Muscle of leg (tissue), 16 donors: ENCODE measurements around the gene SLC9A3. TPM values are rescaled to one million over a fixed set of nuclear protein-coding genes. Genes with fewer than 3 reads are reported as not detected.

Source experiments
- DNase-seq: peaks from one replicate; pipeline ENCODE4 v3.0.0; 2013
- H3K27ac ChIP-seq: one replicate; pipeline ENCODE4 v1.5.1; 2013; ENCODE audit warnings: mild to moderate bottlenecking, low read length, control low read depth
- H3K27me3 ChIP-seq: one replicate; pipeline ENCODE4 v1.6.1; 2013; ENCODE audit warnings: low read length; ENCODE audit not compliant: control insufficient read depth, insufficient read depth
- H3K36me3 ChIP-seq: one replicate; pipeline ENCODE4 v1.6.1; 2013; ENCODE audit warnings: low read length; ENCODE audit not compliant: control insufficient read depth, insufficient read depth
- H3K4me1 ChIP-seq: one replicate; pipeline ENCODE4 v1.6.1; 2013; ENCODE audit warnings: low read length; ENCODE audit not compliant: control insufficient read depth, insufficient read depth
- H3K4me3 ChIP-seq: one replicate; pipeline ENCODE4 v1.5.1; 2013; ENCODE audit warnings: low read length, control low read depth
- H3K9me3 ChIP-seq: replicated peaks from 2 replicates; pipeline ENCODE4 v1.6.1; 2013; ENCODE audit warnings: low read depth, low read length; ENCODE audit not compliant: control insufficient read depth
- WGBS: methylation state at CpG from one replicate; pipeline ENCODE4 v1.1.5; 2013; ENCODE audit warnings: missing lambda C conversion rate; ENCODE audit not compliant: insufficient coverage; 5-methylcytosine and 5-hydroxymethylcytosine counted together
- long read RNA-seq, 11 donors: transcript quantifications; one replicate each; lab custom pipeline, GENCODE V29; 2026
- polyA plus RNA-seq, 8 donors: library from polyadenylated mRNA; unstranded; fragments of 120-200 nt; gene quantifications; one replicate each; pipeline versions ENCODE4 v1.2.1 to v1.2.3, GENCODE V29; 2013; ENCODE audit warnings: inconsistent platforms in 1 of 8, low replicate concordance in 1 of 8; ENCODE audit not compliant: insufficient read length in 8 of 8, insufficient read depth in 1 of 8
- total RNA-seq: library from RNA; stranded (reverse); fragments of 120-200 nt; gene quantifications from one replicate; pipeline ENCODE4 v1.2.4, GENCODE V29; 2013

The SLC9A3 gene
- total RNA-seq = 1.2 TPM
- 1 to 10 TPM; 2.1 to 8.2 (median 3.2) TPM for polyA plus RNA-seq
- long read RNA-seq, donor 1 = 0 reads
- long read RNA-seq, donor 2 = 0 reads
- long read RNA-seq, donor 3 = 0 reads
- long read RNA-seq, donor 4 = 0 reads
- long read RNA-seq, donor 5 = 0 reads
- long read RNA-seq, donor 6 = 0 reads
- long read RNA-seq, donor 7, partial matches to known transcripts = 5 of 5 reads
- long read RNA-seq, donor 7, other reads (novel, unspliced or antisense) = 0 of 5 reads
- long read RNA-seq, donor 8 = 0 reads
- long read RNA-seq, donor 9 = 0 reads
- long read RNA-seq, donor 10, partial matches to known transcripts = 10 of 10 reads
- long read RNA-seq, donor 10, other reads (novel, unspliced or antisense) = 0 of 10 reads
- long read RNA-seq, donor 11 = 0 reads

GRCh38 chr5:524234-524972 lies at the start of gene SLC9A3:
SLC9A3 (minus strand) TSS chr5:524449.
- no peak within 1 kb of the TSS for H3K4me3 ChIP-seq
- H3K36me3 ChIP-seq = no peaks in the 10 kb centered on the region
- peaks cover 7% of the 10 kb centered on the region for H3K4me1 ChIP-seq
- H3K27me3 ChIP-seq = peaks cover 88% of the 10 kb centered on the region
- no peaks in the 10 kb centered on the region for H3K9me3 ChIP-seq
- no peak for DNase-seq
- no peak within 1 kb of the TSS for H3K27ac ChIP-seq
- 2% methylated on average over 87 of the region's 89 CpGs for WGBS

GRCh38 chr5:573976-574375 lies 49.7 kb upstream of the SLC9A3 start:
- Histone ChIP-seq H3K4me1 (no peaks in the 10 kb centered on the region), H3K27me3 (peaks cover 19% of the 10 kb centered on the region), H3K36me3 (no peaks in the 10 kb centered on the region), H3K4me3 (no peak overlapping the region), H3K27ac (no peak overlapping the region), H3K9me3 (peaks cover 6% of the 10 kb centered on the region)
- no peak for DNase-seq
- WGBS = 19% methylated on average over 12 of the region's 16 CpGs

- peaks cover 27% of the 10 kb centered on the region for H3K27me3 ChIP-seq
- no peaks in the 10 kb centered on the region for H3K4me1 ChIP-seq
- no peak for DNase-seq
- no peak overlapping the region for H3K27ac ChIP-seq
- 90% methylated on average over 11 of the region's 12 CpGs for WGBS
- H3K4me3 ChIP-seq = no peak overlapping the region
- H3K36me3 ChIP-seq = no peaks in the 10 kb centered on the region
- peaks cover 6% of the 10 kb centered on the region for H3K9me3 ChIP-seq
Measured at GRCh38 chr5:573206-573605, 49.0 kb upstream of the SLC9A3 start.

GRCh38 chr5:572398-573019 lies 48.3 kb upstream of the SLC9A3 start:
- H3K9me3 ChIP-seq = peaks cover 6% of the 10 kb centered on the region

GRCh38 chr5:571791-572190 lies 47.5 kb upstream of the SLC9A3 start:
- no peaks in the 10 kb centered on the region for H3K4me1 ChIP-seq
- H3K36me3 ChIP-seq = no peaks in the 10 kb centered on the region
- H3K27me3 ChIP-seq = peaks cover 41% of the 10 kb centered on the region
- H3K9me3 ChIP-seq = peaks cover 7% of the 10 kb centered on the region
- H3K27ac ChIP-seq = no peak overlapping the region
- H3K4me3 ChIP-seq = no peak overlapping the region
- no peak for DNase-seq
- 87% methylated on average over 12 of the region's 13 CpGs for WGBS

More at GRCh38 chr5:572398-573019, 48.3 kb upstream of the SLC9A3 start:
- WGBS = 47% methylated on average over 6 of the region's 14 CpGs
- Histone ChIP-seq H3K36me3 (no peaks in the 10 kb centered on the region), H3K27me3 (peaks cover 34% of the 10 kb centered on the region), H3K4me1 (no peaks in the 10 kb centered on the region), H3K4me3 (no peak overlapping the region), H3K27ac (no peak overlapping the region)
- DNase-seq = no peak

GRCh38 chr5:570886-571285 lies 46.6 kb upstream of the SLC9A3 start:
- Histone ChIP-seq H3K27me3 (peaks cover 47% of the 10 kb centered on the region), H3K4me3 (no peak overlapping the region), H3K27ac (no peak overlapping the region), H3K4me1 (no peaks in the 10 kb centered on the region), H3K36me3 (no peaks in the 10 kb centered on the region), H3K9me3 (peaks cover 6% of the 10 kb centered on the region)
- no peak for DNase-seq
- 86% methylated on average over 5 of the region's 8 CpGs for WGBS

GRCh38 chr5:570446-570845 lies 46.2 kb upstream of the SLC9A3 start:
- DNase-seq = no peak
- Histone ChIP-seq H3K27ac (no peak overlapping the region), H3K4me3 (no peak overlapping the region), H3K4me1 (no peaks in the 10 kb centered on the region), H3K9me3 (peaks cover 2% of the 10 kb centered on the region), H3K27me3 (peaks cover 47% of the 10 kb centered on the region), H3K36me3 (no peaks in the 10 kb centered on the region)
- WGBS = 91% methylated on average over 16 of the region's 17 CpGs

GRCh38 chr5:569868-570361 lies 45.7 kb upstream of the SLC9A3 start:
- Histone ChIP-seq H3K36me3 (no peaks in the 10 kb centered on the region), H3K9me3 (peaks cover 2% of the 10 kb centered on the region), H3K4me1 (no peaks in the 10 kb centered on the region), H3K27me3 (peaks cover 47% of the 10 kb centered on the region), H3K27ac (no peak overlapping the region), H3K4me3 (no peak overlapping the region)
- no peak for DNase-seq
- WGBS = 88% methylated on average over 20 of the region's 21 CpGs

- peaks cover 47% of the 10 kb centered on the region for H3K27me3 ChIP-seq
- 86% methylated on average over 19 of the region's 23 CpGs for WGBS
Measured at GRCh38 chr5:569358-569867, 45.2 kb upstream of the SLC9A3 start.

GRCh38 chr5:568809-569208 lies 44.6 kb upstream of the SLC9A3 start:
- Histone ChIP-seq H3K36me3 (no peaks in the 10 kb centered on the region), H3K4me1 (no peaks in the 10 kb centered on the region), H3K9me3 (peaks cover 2% of the 10 kb centered on the region), H3K27me3 (peaks cover 45% of the 10 kb centered on the region), H3K27ac (no peak overlapping the region), H3K4me3 (no peak overlapping the region)
- DNase-seq = no peak
- WGBS = 87% methylated on average over 4 of the region's 8 CpGs

More at GRCh38 chr5:569358-569867, 45.2 kb upstream of the SLC9A3 start:
- Histone ChIP-seq H3K4me3 (no peak overlapping the region), H3K4me1 (no peaks in the 10 kb centered on the region), H3K27ac (no peak overlapping the region), H3K9me3 (peaks cover 2% of the 10 kb centered on the region), H3K36me3 (no peaks in the 10 kb centered on the region)
- no peak for DNase-seq
